Activated T-cell treated with anti-CD3 and anti-CD28 coated beads for 4 hours (primary cell): Measurements from ENCODE around the gene LGMN.

Source experiments
- DNase-seq: peaks from one replicate; pipeline ENCODE4 v3.0.0-alpha.2; 2020

The LGMN gene

GRCh38 chr14:92724516-92725340, 23.7 kb downstream of the LGMN start:
- no peak for DNase-seq

- no peak for DNase-seq
Observed at GRCh38 chr14:92719890-92720323, 28.5 kb downstream of the LGMN start.

GRCh38 chr14:92719421-92719820, 29.0 kb downstream of the LGMN start:
- no peak for DNase-seq

- no peak for DNase-seq
Observed at GRCh38 chr14:92718664-92719063, 29.8 kb downstream of the LGMN start.

- no peak for DNase-seq
Observed at GRCh38 chr14:92717571-92718042, 30.8 kb downstream of the LGMN start.

GRCh38 chr14:92716131-92716530, 32.3 kb downstream of the LGMN start:
- DNase-seq, result no peak

- peak; percentile 78 for DNase-seq
Observed at GRCh38 chr14:92714739-92715307, 33.6 kb downstream of the LGMN start.

- no peak for DNase-seq
Observed at GRCh38 chr14:92712654-92713051, 35.8 kb downstream of the LGMN start.

- no peak for DNase-seq
Observed at GRCh38 chr14:92711976-92712653, 36.3 kb downstream of the LGMN start.

GRCh38 chr14:92710001-92710341, 38.5 kb downstream of the LGMN start:
- no peak for DNase-seq

- DNase-seq, result no peak
Observed at GRCh38 chr14:92709340-92710000, 39.0 kb downstream of the LGMN start.

- no peak for DNase-seq
Observed at GRCh38 chr14:92706386-92706785, 42.0 kb downstream of the LGMN start.

- no peak for DNase-seq
Observed at GRCh38 chr14:92704821-92705220, 43.6 kb downstream of the LGMN start.

- no peak for DNase-seq
Observed at GRCh38 chr14:92704036-92704804, 44.2 kb downstream of the LGMN start.

- no peak for DNase-seq
Observed at GRCh38 chr14:92703516-92703915, 44.9 kb downstream of the LGMN start.

- no peak for DNase-seq
Observed at GRCh38 chr14:92702441-92702918, 45.9 kb downstream of the LGMN start.

- no peak for DNase-seq
Observed at GRCh38 chr14:92701826-92702225, 46.6 kb downstream of the LGMN start.

GRCh38 chr14:92698393-92698792, 50.0 kb downstream of the LGMN start:
- DNase-seq, result no peak

- no peak for DNase-seq
Observed at GRCh38 chr14:92696366-92696765, 52.1 kb downstream of the LGMN start.

- DNase-seq, result no peak
Observed at GRCh38 chr14:92695562-92695961, 52.9 kb downstream of the LGMN start.

GRCh38 chr14:92694807-92695206, 53.6 kb downstream of the LGMN start:
- no peak for DNase-seq

- no peak for DNase-seq
Observed at GRCh38 chr14:92693998-92694795, 54.2 kb downstream of the LGMN start.
